Kidney (tissue), 14 donors: ENCODE measurements around the gene INTS1. TPM values are rescaled to one million over a fixed set of nuclear protein-coding genes. Genes with fewer than 3 reads are reported as not detected.

Experiments
- DNase-seq, 5 donors: peaks; one replicate each; pipeline ENCODE4 v3.0.0-alpha.2; 2013 to 2020
- FAIRE-seq: peaks from 2 replicates; lab custom pipeline; 2012; peaks lifted over from hg19 to GRCh38; lab: Jason Lieb, UNC
- H3K27ac ChIP-seq, 2 donors: one replicate each; pipeline ENCODE4 v1.7.0; 2013; ENCODE audit warnings: low read depth in 2 of 2, low read length in 2 of 2, inconsistent platforms in 1 of 2
- H3K27me3 ChIP-seq: one replicate; pipeline ENCODE4 v1.7.1; 2013; ENCODE audit warnings: low read length, inconsistent platforms; ENCODE audit not compliant: control insufficient read depth, insufficient read depth
- H3K36me3 ChIP-seq, 3 donors: one replicate each; pipeline versions ENCODE4 v1.7.0 to v1.7.1; 2013; ENCODE audit warnings: low read length in 3 of 3, control low read depth in 1 of 3, inconsistent platforms in 1 of 3; ENCODE audit not compliant: insufficient read depth in 3 of 3, control insufficient read depth in 2 of 3
- H3K4me1 ChIP-seq, 3 donors: one replicate each; pipeline versions ENCODE4 v1.7.0 to v1.7.1; 2013; ENCODE audit warnings: low read length in 3 of 3, inconsistent platforms in 1 of 3, low read depth in 1 of 3; ENCODE audit not compliant: control insufficient read depth in 2 of 3, insufficient read depth in 2 of 3
- H3K4me3 ChIP-seq, 3 donors: one replicate each; pipeline versions ENCODE4 v1.7.0 to v1.8.1; 2013; ENCODE audit warnings: low read length in 3 of 3, control low read depth in 1 of 3, inconsistent platforms in 1 of 3
- H3K9ac ChIP-seq, 3 donors: one replicate each; pipeline versions ENCODE4 v1.7.0 to v1.7.1; 2013; ENCODE audit warnings: low read length in 3 of 3, control low read depth in 1 of 3, inconsistent platforms in 1 of 3
- H3K9me3 ChIP-seq, 3 donors: one replicate each; pipeline versions ENCODE4 v1.7.0 to v1.7.1; 2013; ENCODE audit warnings: low read length in 3 of 3, control low read depth in 1 of 3, inconsistent platforms in 1 of 3; ENCODE audit not compliant: control insufficient read depth in 2 of 3, insufficient read depth in 1 of 3
- intact Hi-C: fragments of 100-400 bp; cut with DNase I; formaldehyde crosslinking; loops from one replicate; pipeline ENCODE4 v1.11.1; 2022
- polyA plus RNA-seq: library from polyadenylated mRNA; stranded (reverse); fragments of 350-450 nt; fragmentation: Illumina TruSeq; extraction: RNeasy Lipid Tissue Mini Kit (QIAGEN cat#74804); gene quantifications from one replicate; pipeline ENCODE4 v1.2.3, GENCODE V29; 2014; ENCODE audit warnings: low read depth, low replicate concordance; ENCODE audit not compliant: insufficient read depth
- total RNA-seq: library from RNA; stranded (reverse); fragmentation: NEBNext Ultra II Directional; extraction: Animal tissue kit (Norgen Biotek cat#: 25700); gene quantifications from one replicate; pipeline ENCODE4 v1.2.1, GENCODE V29; 2021
- TF ChIP-seq, protein P1 (sequence below): IDR thresholded peaks from 3 replicates; pipeline ENCODE4 v1.5.1; 2012; ENCODE audit warnings: mild to moderate bottlenecking, moderate library complexity, borderline replicate concordance; ENCODE audit not compliant: insufficient read depth; ENCODE audit errors: extremely low read depth
- donor health status: control.
- donor health status: control.
- donor health status: control.
- donor health status: control.
- donor health status: control.
- donor health status: DM: yes; HTN: yes; CAD: no.
- donor health status: Normal renal cell carcinoma (clear cell type).

Gene INTS1
- total and polyA plus RNA-seq, 2 donors from 2014 or later, result 62.8 to 91.3 TPM

DNA sequence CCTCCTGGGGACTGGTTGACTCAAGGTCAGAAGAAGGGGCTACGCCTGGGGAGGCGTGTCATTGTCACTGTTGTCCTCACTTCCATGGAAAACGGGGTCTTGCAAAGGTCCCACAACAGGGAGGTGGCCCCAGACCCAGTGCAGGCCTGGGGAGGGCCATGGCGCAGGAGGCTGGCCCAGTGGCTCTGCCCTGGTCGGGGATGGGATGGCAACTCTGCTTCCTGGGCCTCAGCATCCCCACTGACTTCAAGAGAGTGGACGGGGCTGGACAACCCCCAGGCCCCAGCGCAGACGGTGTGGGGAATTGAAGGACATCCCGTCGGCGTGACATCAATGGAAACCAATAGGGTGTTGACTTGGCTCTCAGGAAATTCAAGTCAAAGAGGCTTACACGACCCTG is 80.1 kb downstream of the INTS1 start:
- H3K27ac ChIP-seq, result no peak overlapping the region
- no peak for FAIRE-seq

DNA sequence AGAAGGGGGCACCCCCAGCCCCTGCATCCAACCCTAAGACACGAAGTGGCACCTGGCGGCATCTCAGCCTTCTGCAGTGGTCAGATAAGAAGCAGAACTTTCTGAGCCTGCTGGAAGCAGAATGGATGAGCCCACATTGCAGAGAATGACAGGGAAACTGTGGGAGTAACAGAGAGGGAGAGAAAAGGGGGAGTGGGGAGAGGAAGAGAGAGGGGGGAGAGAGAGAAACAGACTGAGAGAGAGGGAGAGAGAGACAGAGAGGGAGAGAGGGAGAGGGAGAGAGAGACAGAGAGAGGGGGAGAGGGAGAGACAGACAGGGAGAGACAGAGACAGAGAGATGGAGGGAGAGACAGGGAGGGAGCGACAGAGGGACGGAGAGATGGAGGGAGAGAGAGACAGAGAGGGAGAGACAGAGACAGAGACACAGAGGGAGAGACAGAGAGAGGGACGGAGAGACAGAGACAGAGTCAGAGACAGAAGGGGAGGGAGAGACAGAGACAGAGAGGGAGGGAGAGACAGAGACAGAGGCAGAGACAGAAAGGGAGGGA is 80.9 kb downstream of the INTS1 start:
- no peaks in the 10 kb centered on the region for H3K9me3 ChIP-seq
- DNase-seq (no peak), FAIRE-seq (no peak)
- intact Hi-C loops, result no loop called here
- H3K9ac ChIP-seq, result no peak overlapping the region
- no peak overlapping the region for H3K27ac ChIP-seq
- H3K4me3 ChIP-seq, result no peak overlapping the region
- TF ChIP-seq, protein P1, sequence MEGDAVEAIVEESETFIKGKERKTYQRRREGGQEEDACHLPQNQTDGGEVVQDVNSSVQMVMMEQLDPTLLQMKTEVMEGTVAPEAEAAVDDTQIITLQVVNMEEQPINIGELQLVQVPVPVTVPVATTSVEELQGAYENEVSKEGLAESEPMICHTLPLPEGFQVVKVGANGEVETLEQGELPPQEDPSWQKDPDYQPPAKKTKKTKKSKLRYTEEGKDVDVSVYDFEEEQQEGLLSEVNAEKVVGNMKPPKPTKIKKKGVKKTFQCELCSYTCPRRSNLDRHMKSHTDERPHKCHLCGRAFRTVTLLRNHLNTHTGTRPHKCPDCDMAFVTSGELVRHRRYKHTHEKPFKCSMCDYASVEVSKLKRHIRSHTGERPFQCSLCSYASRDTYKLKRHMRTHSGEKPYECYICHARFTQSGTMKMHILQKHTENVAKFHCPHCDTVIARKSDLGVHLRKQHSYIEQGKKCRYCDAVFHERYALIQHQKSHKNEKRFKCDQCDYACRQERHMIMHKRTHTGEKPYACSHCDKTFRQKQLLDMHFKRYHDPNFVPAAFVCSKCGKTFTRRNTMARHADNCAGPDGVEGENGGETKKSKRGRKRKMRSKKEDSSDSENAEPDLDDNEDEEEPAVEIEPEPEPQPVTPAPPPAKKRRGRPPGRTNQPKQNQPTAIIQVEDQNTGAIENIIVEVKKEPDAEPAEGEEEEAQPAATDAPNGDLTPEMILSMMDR, result no peak
- H3K4me1 ChIP-seq, result peaks cover 0 to 3% (median 0%) of the 10 kb centered on the region in 3 donors
- H3K27me3 ChIP-seq, result no peaks in the 10 kb centered on the region
- H3K36me3 ChIP-seq, result no peaks in the 10 kb centered on the region

More for the DNA sequence above, 80.1 kb downstream of the INTS1 start:
- no peaks in the 10 kb centered on the region for H3K9me3 ChIP-seq
- H3K36me3 ChIP-seq, result no peaks in the 10 kb centered on the region
- H3K4me1 ChIP-seq, result peaks cover 0 to 3% (median 0%) of the 10 kb centered on the region in 3 donors
- H3K27me3 ChIP-seq, result no peaks in the 10 kb centered on the region
- intact Hi-C loops, result no loop called here
- no peak overlapping the region for H3K4me3 ChIP-seq
- H3K9ac ChIP-seq, result no peak overlapping the region
- DNase-seq, result no peak
- TF ChIP-seq, protein P1, result no peak

DNA sequence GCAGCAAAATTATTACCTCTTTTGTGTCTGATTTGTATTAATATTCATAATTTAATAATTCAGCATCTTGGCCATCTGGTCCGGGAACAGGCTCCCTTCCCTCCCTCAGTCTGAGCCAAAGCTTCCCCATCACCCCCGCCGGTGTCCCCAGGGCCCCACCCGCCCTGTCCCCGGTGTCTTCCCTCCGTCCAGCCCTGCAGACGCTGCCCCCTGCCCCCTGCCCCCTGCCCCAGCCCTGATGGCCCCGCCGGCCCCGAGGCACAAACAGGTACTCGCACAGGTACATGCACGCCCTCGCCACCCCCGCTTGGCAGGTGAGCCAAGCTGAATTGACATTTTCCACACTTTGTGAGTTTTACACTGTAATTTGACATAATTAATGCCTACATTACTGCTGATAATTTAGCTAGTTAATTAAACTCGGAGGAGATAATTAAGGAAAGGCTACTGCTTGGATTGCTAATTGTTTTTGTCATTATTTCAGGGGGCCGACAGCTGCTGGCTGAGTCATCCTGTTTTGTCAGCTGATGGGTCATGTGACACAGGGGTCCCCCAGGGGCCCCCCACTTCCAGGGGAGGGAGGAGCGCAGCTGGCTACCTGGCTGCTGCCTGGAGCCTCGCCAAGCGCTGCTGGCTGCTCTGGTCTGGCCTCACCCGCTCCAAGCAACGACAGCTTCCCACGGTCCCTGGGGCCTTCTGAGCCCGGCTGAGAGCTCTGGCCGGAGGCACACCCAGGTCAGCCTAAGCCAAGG is 81.5 kb downstream of the INTS1 start:
- Histone ChIP-seq H3K27me3 (no peaks in the 10 kb centered on the region), H3K27ac (no peak overlapping the region), H3K36me3 (no peaks in the 10 kb centered on the region), H3K9me3 (no peaks in the 10 kb centered on the region), H3K4me1 (peaks cover 0 to 3% (median 0%) of the 10 kb centered on the region in 3 donors), H3K9ac (no peak overlapping the region), H3K4me3 (no peak overlapping the region)
- TF ChIP-seq, protein P1, result no peak
- FAIRE-seq (no peak), DNase-seq (peak in 4 of 5 donors; percentile 42 to 77 (median 56))
- intact Hi-C loops, result no loop called here
